ENCODE data around the gene KCNJ16.

KCNJ16 gene

DNA sequence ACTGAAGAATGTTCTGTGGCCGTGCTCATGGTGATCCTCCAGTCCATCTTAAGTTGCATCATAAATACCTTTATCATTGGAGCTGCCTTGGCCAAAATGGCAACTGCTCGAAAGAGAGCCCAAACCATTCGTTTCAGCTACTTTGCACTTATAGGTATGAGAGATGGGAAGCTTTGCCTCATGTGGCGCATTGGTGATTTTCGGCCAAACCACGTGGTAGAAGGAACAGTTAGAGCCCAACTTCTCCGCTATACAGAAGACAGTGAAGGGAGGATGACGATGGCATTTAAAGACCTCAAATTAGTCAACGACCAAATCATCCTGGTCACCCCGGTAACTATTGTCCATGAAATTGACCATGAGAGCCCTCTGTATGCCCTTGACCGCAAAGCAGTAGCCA is 57.5 kb downstream of the KCNJ16 start:
- no peak for DNase-seq

DNA sequence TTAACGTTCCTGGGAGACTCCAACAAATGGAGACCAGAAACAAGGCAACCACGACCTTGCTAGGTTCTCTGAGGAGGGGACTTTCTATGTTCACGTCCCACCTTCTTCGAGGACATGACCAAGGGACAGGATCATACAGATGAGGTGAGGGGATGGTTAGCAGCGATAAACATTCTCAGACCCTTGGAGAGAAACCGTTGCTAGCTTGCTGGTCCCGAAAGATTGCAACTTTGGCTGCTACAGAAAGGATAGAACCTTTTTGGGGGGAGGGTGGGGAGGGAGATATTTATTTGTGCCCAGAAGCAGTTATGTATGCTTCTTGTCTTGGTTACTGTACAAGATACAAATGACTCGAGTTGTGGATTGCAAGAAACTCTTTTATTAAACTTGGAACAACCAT is 59.0 kb downstream of the KCNJ16 start:
- DNase-seq = no peak

DNA sequence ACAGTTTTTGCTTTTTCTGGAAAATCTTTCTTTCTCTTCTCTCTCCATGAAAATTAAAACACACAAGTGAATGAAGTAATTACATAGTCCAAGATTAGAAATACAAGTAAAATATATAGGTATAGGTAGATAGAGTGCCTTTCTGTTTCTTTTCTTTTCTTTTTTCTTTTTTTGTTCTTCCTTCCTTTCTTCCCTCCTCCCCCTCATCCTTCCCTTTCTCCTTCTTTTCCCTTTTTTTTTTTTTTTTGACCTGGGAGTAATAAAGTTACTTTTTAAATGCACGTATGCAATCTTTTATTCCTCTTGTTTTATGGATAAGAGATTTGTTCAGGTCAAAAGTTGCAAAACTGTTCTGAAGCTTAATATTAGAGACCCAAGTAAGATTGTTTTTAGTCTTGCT is 59.8 kb downstream of the KCNJ16 start:
- no peak for DNase-seq

DNA sequence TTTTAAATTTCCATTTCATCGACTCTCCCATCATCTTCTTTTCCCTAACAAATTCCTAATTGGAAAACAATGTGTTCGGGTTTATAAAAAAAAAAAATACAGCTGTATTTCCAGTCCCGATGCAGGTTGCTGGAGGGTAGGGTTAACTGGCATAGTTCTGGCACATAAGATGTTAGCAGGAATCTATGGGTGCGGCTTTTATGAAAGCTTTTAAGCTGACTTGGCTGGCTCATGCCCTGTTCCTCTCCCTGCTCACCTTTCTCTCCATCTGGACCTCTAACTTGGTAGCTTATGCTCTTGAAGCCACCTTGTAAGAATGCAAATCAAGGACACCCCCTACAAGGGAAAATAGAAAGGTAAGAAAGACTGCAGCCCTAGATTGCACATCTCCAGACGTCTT is 61.1 kb downstream of the KCNJ16 start:
- no peak for DNase-seq

DNA sequence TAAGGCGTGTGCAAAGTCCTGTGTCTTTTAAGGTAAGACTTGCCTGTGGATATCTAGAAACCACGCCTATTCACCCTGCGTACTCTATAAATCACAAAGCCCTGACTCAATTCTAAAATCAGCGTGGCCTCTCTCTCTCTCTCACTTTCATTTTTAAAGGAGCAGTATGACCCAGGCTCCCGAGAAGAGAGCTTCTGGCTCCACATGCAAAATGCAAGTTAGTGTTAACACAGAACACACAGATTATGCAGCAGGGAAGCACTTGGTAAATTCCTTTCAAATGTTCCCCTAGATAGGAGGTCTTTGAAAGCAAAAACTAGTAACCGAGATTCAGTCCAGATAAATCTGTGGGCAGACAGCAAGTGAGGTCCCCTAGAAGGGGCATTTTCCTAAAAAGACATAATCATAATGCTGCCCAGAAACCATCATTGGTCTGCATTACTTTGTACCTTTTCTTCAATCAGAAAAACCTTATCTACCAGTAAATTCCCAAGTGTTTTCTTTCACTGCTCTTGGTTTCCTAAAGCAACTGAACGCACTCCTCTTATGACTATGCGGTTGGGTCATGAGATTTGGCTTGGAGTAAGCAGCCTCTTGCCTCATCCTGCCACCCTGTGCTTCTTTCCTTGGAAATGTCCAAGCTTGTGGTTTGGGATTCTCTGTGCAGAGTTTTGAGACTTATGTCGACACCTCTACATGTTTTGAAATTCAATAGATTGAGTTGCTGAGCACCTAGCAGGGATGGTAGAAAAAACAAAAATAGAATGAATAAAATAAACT is 62.6 kb downstream of the KCNJ16 start:
- no peak for DNase-seq

DNA sequence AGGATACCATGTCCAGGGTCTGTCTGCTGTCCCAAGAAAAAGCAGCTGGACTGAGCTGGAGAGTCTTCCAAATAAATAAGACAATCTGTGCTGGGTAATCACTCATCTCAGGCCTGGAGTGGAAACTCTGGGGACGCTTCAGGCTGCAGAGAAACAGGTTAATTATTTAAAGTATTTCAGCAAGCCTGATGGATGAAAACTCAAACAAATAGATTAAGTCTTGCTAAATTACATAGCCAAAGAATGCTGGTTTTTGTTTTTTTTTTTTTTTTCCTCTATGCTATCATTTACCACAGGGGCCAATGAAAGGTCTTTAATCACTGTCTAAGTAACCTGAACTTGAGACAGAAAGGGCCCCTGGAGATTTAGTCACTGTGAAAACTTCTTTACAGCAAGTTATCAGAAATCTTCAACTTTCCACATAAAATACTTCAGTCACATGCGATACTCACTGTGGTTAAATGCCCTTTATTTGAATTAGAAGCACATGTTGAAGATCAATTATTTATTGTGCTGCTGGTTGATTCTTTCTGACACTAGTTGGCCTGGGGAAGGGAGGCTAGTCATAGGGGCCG is 63.4 kb downstream of the KCNJ16 start:
- no peak for DNase-seq

DNA sequence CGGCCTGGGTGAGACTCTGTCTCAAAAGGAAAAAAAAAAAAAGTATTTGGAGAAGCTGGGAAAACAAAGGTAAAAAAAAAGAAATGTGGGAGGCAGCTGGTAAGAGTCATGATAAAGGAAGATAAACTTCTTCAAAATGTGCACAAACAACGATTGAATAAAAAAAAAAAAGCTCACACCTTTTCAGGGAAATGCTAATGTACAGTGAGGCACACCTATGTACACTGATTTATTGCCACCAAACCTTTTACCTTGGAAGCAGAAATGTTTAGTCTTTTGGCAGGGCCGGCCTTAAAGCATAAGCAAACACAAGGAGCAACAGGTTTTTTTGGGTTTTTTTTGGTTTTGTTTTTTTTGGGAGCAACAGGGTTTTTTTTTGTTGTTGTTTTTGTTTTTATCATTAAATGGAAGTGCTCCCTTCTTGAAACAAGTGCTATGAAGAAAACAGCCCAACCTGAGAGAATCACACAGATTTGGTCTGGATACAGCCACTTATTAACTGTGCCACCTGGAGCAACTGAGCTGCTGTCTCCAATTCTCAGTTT is 64.5 kb downstream of the KCNJ16 start:
- no peak for DNase-seq

DNA sequence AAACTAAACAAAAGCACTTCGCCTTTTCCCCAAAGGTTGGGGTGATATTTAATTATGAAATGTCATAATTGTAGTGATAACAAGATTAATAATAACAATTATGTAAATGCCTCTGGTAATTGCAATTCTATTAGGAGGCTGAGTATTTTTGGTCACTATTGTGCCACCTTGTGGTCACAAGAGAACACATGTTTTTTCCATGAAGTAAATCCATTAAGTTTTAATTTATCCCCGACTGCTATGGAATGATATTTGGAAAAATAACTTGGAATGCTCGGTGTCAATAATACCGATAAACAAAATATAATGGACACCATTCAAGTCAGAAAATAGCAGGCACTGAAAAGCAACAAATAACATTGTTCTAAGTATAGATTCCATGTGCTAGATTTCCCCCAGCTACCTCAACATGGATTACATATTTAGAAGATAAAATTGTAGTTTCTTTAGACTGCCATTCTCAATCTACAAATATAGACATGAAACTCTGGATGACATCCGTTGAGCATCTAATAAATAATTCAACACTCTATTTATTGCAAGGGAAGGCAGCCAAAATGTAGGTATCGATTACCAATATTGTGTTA is 69.3 kb downstream of the KCNJ16 start:
- peak; percentile 2 for DNase-seq

DNA sequence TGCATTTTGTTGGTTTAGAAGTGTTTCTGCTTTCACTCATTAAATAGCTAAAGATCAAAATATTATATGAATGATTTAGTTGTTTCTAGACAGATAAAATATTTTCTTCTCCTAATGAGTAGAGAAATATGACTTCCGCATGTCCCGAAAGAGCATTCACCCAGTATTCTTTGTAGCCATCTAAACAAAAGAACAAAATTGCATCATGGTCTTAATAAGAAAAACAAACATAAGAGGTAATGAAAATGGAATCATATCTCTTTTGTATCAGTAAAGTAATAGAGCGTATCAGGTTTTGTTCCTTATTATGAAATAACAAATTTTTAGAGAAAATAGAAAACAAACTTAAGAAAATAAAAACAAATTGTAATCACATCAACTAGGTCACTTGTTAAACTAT is 78.2 kb downstream of the KCNJ16 start:
- DNase-seq = no peak

DNA sequence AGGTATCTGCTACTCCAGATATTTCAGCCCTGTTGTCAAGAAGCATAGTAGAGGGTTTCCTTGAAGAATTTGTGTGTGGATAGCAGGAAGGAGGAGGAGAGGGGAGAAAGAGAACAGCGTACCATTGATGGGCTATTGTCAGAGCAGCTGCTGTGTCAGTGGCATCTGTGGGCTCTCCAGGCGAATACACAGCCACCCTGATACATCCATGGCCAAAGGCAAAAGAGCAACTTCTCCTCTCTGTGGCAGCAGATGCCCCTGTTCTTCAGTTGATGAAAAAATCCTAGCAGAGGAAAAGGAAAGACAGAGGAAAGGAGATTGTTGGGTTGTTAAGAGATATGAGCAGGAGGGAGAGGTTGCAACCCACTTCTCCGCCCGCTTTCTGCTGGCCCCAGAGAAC is 82.1 kb downstream of the KCNJ16 start:
- no peak for DNase-seq

DNA sequence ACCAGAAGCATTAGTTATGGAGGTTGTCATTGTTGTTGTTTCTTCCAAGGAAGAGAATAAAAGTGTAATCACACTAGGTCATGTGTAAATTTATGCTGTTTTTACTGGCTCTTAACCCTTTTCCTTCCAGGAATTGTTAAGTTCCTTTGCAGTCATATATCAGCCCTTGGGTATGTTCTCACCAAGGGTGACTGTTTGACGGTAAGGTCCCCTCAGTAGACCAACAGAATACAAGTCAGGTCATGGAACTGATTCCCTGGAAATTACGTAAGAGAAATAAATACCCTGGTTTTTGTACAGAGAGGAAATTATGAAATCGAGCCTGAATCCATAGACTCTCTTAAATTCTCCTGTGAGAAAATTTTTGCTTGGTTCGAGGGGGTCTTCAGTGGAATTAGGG is 83.2 kb downstream of the KCNJ16 start:
- DNase-seq = no peak

DNA sequence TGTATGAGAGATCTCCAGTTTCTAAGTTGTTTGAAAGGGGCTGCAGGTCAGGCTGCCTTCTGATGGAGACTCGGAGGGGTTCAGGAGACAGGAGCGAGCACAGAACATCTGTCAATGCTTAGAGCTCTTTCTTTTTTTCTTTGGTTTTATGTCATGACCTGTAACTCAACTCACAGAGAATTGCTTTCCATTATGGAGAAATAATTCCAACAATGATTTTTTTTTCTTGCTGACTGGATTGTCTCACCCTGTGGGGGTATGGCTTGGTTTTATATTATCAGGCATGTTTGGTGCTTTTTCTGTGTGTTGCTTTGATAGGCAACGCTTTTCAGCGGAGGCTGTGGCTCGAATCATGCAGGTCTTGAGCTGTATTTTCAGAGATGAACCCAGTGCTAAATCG is 83.6 kb downstream of the KCNJ16 start:
- no peak for DNase-seq

DNA sequence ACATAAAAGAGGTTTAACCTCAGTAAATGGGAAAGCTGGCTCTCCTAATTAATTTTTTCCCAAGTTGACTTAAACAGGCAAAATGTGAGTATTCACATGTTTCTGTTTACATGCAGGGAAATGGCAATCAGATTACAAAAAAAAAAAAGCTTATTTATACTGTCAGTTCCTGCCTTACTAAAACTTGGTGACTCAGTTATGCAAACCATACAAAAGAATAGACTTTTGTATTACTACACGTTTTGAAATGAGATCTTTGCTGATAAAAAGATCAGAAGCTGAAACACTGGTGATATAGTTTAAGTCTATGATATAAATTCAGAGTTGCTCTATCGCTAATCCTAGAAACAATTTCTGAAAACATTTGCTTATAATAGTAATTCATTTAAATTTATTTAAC is 85.0 kb downstream of the KCNJ16 start:
- no peak for DNase-seq

DNA sequence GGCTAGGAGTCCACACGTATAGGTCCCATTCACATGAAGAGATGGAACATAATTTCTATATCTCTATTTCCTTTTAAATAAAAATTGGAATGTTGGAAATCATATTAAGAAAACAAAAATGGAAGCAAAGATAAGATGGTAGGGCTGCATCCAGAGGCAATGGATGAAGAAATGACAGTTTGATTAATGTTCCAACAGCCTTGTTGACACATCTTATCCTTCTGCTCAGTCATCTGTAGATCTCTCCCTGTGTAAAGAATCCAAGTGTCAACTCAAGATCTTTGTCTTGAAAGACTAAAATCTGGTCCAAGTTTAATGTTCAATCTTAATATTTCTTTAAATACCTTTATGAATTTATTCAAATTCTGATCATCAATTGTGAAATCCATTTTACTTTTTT is 86.5 kb downstream of the KCNJ16 start:
- DNase-seq = no peak

DNA sequence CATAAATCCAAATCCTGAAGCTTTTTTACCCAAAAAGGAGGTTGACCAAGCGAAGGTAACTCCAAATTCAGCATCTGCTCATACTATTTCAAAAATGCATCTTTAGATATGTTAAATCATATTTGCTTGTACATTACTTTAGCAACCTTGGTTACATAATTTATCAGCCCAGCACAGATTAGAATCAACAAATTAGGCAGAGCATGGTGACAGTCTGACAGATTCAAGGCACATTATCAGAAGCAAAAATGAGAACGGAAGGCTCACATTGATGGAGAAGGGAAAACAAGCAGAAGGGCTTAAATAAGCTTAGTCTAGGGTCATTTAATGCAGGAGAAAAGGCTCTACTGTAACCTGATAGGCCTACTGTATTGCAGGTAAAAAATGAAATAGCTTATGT is 90.4 kb downstream of the KCNJ16 start:
- DNase-seq = no peak

DNA sequence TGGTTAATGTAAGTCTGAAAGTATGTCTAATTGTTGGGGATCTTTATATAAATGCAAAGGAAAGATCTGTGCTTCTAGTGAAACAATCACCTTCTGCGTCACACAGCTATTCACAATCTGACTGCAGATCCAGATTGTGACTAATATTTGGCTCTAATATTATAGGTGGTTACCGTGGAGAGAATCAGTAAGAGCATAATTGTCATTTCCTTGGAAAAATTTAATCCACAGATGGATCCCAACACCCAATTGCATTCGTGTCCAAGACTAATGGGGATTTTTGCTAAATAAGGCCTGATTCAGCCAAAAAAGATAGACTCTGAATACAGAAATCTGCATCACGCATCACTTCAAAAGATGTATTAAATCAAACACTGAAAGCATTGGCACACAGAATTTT is 91.6 kb downstream of the KCNJ16 start:
- DNase-seq = no peak

DNA sequence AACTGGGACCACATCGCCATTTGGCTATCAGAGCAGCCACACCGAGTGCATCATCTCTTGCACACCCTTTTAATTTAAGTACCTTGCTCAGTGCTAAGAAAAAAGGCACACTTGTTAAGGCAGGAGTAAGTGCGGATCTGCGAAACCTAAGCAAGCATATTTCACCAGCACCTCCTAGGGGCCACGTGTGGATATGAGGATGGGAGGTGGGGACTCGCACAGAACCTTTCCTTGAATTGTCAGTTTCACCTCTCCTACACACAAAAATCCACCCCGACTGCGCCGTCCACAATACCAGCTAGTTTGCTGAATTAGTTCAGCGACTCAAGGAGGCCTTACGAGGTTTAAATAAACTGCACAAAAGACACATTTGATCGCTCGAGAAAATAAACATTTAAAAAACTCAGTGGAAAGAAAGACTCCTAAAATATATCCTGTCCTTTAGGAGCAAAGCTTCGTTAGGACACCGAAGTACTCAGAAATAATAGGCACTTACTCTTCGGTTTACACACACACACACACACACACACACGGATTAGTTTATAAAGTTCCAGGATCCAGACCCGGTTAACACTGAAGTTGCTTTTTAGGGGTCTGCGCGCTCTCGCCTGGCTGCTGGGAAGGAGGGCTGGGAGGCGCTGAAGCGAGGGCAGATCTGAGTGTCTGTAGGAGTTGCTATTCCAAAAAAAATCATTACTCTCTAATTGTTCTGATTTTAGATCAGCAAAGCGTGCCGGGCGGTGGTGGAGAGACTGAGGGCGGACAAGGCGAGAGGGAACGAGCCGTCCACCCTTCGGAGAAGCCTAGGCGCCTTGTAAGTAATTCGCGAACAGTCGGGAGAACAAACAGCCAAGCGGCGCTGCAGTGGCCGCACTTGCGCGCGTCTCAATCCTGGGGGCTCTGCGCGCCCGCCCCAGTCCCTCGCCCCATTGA is 93.3 kb downstream of the KCNJ16 start:
- no peak for DNase-seq

DNA sequence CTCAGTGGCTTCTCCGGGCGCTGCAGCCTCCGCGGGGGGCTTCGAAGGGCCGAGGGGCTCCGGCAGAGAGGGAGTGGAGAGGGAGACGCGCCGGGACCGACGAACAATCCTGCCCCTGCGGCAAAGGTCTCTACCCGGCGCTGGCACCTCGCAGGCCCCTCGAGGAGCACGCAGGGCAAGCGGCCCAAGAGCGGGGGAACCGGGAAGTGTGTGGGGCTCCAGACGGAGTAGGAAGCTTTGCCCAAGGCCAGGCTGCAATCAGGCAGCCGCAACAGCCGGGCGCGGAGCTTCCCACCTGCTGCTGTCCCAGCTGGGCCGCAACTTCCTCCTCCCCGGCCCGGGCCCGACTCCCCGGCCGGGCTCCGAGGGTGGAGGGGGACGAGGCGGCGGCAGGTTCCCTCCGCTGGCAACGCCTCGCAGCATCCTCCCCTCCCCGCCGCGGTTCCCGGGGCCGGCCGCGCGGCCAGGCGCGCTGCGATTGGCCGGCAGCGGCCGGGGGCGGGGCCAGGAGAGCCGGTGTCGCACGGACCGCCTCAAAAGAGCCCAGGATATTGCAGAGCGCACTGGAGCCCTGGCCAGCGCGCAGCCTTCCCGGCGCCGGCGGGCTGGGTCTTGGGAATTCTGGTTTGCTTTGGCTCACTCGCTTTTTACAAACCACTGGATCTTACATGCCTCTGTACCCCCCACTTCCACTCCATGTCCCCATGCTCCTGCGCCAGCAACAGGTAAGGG is 94.1 kb downstream of the KCNJ16 start, which contains the start of gene KCNJ2:
Gene KCNJ2 (plus strand): TSS at position 556 of the 732 bp plus-strand sequence. CDS start 5,508 bp downstream, outside the sequence.
- DNase-seq = peak; percentile 22

DNA sequence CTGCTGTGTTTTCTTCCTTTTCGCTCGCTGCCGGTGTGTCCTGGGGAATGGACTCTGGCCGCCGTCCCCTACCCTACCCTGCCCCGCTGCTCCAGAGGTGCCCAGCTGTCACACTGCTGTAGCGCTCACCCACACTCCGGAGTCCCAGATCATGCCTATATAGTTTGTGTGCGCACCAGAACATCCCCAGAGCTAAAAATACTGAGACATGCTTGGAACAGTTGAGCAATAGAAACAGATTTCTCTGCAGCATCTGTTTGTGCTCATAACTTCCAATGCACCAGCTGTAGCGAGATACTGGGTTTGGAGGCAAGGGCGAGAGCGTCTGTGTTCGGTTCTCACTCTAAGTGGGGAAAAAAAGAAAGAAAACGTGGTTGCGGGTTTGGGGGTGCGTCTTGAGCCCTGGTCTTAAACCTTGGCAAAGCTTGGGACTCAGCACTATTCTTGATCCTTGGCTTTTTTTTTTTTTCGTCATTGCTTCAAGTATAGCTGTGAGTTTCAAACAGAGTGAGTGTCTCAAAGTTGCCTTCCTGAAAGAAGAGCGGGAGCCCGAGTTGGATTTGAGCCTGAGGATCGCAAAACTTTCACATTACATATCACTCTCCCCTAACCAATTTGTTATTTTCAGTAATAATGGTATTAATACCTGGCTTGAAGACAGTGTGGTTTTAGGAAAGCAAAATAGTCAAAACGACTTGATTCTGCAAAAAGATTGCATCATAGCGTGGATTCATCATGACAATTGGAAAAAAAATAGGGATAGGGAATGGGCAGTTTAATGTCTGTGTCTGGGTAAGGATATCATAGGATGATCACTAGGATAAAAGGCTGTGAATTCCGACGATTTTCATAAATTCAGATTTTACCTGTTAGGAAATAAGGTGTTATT is 94.9 kb downstream of the KCNJ16 start:
- no peak for DNase-seq

DNA sequence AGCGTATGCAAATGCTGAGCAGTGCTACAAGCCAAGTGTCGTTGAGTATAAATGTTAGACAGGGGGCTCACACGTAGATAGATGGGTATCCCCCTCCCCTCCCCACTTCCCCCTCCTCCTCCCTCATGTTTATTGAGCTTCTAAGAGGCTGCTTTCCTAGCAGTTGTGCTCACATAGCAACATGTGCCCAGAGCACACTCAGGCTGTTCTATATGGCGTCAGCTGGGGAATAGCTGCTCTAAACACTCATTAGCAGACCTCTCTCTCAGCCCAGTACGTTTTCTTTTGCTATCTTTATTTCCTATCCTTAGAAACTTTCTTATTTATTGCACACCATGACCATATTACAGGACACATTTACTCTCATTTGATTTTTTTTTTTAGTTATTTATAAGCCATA is 96.1 kb downstream of the KCNJ16 start:
- no peak for DNase-seq

DNA sequence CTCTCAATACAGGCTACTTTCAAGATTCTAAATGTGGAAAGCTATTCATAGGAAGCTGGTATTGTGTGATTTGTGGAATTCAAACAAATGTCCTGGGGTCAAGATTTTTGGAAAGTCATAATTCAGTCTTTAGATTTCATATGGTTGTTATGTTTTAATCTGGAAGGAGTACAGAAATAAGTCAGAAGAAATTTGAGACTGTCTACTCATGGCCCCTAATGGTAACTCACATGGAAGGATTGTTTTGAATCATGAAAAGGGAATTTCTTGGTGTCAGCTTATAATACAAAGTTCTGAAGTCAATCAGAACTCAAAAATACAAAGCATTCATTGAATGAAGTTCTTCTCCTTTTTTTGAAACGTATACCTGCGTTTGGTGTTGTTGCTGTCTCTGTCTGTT is 97.4 kb downstream of the KCNJ16 start:
- no peak for DNase-seq
